NCI-H774 (cell line): ENCODE measurements around the gene DECR2.
"Not testable (repeated sequence)": the region's sequence is repeated elsewhere in the genome, so short reads cannot be mapped to it uniquely, and the experiment has no call there.

Experiments used
- DNase-seq: peaks from one replicate; lab custom pipeline; 2025; lab: John Stamatoyannopoulos, UW

Gene DECR2

GRCh38 chr16:379183-379960 lies 22.3 kb upstream of the DECR2 start:
- DNase-seq: peak; percentile 81

- no peak for DNase-seq
Observed at GRCh38 chr16:379961-380761, 21.5 kb upstream of the DECR2 start.

GRCh38 chr16:380762-381011 lies 21.0 kb upstream of the DECR2 start:
- DNase-seq: no peak

GRCh38 chr16:381012-381788 lies 20.5 kb upstream of the DECR2 start:
- DNase-seq: no peak

GRCh38 chr16:381789-382717 lies 19.6 kb upstream of the DECR2 start, which contains the start of gene PGAP6:
Gene PGAP6, minus strand, starts transcription at chr16:381978. Its CDS starts 157 bp downstream, at chr16:381821.
- DNase-seq: peak; percentile 57

- DNase-seq: peak; percentile 28
Observed at GRCh38 chr16:383326-384051, 18.2 kb upstream of the DECR2 start.

GRCh38 chr16:386641-387156 lies 15.0 kb upstream of the DECR2 start:
- no peak for DNase-seq

- not testable (repeated sequence) for DNase-seq
Observed at GRCh38 chr16:387761-388666, 13.7 kb upstream of the DECR2 start.

- no peak for DNase-seq
Observed at GRCh38 chr16:389352-389751, 12.3 kb upstream of the DECR2 start.

GRCh38 chr16:391885-392335 lies 9.8 kb upstream of the DECR2 start:
- DNase-seq: no peak

- DNase-seq: no peak
Observed at GRCh38 chr16:392450-393030, 9.1 kb upstream of the DECR2 start.

- peak; percentile 11 for DNase-seq
Observed at GRCh38 chr16:396199-396598, 5.5 kb upstream of the DECR2 start.

GRCh38 chr16:396605-397004 lies 5.1 kb upstream of the DECR2 start:
- no peak for DNase-seq

GRCh38 chr16:397135-397661 lies 4.5 kb upstream of the DECR2 start, which contains the start of gene NME4:
Gene NME4, plus strand, starts transcription at chr16:397199. Its CDS starts 24 bp downstream, at chr16:397223.
- no peak for DNase-seq

- no peak for DNase-seq
Observed at GRCh38 chr16:397736-398332, 3.9 kb upstream of the DECR2 start.

GRCh38 chr16:398561-399339 lies 2.9 kb upstream of the DECR2 start:
- no peak for DNase-seq

GRCh38 chr16:399340-400019 lies 2.2 kb upstream of the DECR2 start:
- DNase-seq: no peak
